Endothelial cell of umbilical vein (primary cell): ENCODE data around the gene DEPDC1B. TPM values are rescaled to one million over a fixed set of nuclear protein-coding genes. Genes with fewer than 3 reads are reported as not detected.

Experiments
- BruUV-seq: library from RNA; stranded (reverse); fragments of 400-500 nt; replicated peaks from 2 replicates; lab custom pipeline; 2021; lab: Mats Ljungman, UMichigan
- CTCF ChIA-PET: fragments of 300-600, 350-600 bp; sonication (Branson Sonifier 250); formaldehyde crosslinking; loops from one replicate; lab custom pipeline; 2021; ENCODE audit warnings: antibody characterized with exemption, inconsistent platforms; lab: Charles Lee
- POLR2A ChIA-PET: fragments of 300-600, 350-600 bp; sonication (Branson Sonifier 250); formaldehyde crosslinking; loops from one replicate; lab custom pipeline; 2021; ENCODE audit warnings: antibody characterized with exemption, inconsistent platforms; lab: Charles Lee
- DNase-seq: peaks from one replicate; pipeline ENCODE4 v3.0.0-alpha.2; 2011; ENCODE audit warnings: low read depth, low spot score
- FAIRE-seq: peaks from 2 replicates; lab custom pipeline; 2011; peaks lifted over from hg19 to GRCh38; lab: Jason Lieb, UNC
- H2AFZ ChIP-seq: 2 replicates; pipeline ENCODE4 v1.6.0; 2012; ENCODE audit warnings: low read depth, low read length, control low read depth, inconsistent platforms
- H3K27ac ChIP-seq: 2 replicates; pipeline ENCODE4 v1.5.1; 2011; ENCODE audit warnings: low read depth, mild to moderate bottlenecking, control low read depth, low read length, moderate library complexity; ENCODE audit not compliant: insufficient read depth
- H3K27me3 ChIP-seq, 2 experiments: 2 replicates each; pipeline versions ENCODE4 v1.6.0 to v1.6.1; 2011; ENCODE audit warnings: low read length in 2 of 2, mixed read lengths in 1 of 2; ENCODE audit not compliant: control insufficient read depth in 2 of 2, insufficient read depth in 2 of 2
- H3K36me3 ChIP-seq, 2 experiments: 2 replicates in 1 of 2; 3 replicates in 1 of 2; pipeline ENCODE4 v1.5.1; 2011; ENCODE audit warnings: low read length in 2 of 2, mild to moderate bottlenecking in 1 of 2, moderate library complexity in 1 of 2; ENCODE audit not compliant: control insufficient read depth in 2 of 2, insufficient read depth in 2 of 2; ENCODE audit errors: extremely low read depth in 1 of 2
- H3K4me1 ChIP-seq: 3 replicates; pipeline ENCODE4 v1.5.1; 2011; ENCODE audit warnings: mild to moderate bottlenecking, low read length; ENCODE audit not compliant: control insufficient read depth, insufficient read depth; ENCODE audit errors: extremely low read depth
- H3K4me2 ChIP-seq: 2 replicates; pipeline ENCODE4 v1.6.1; 2011; ENCODE audit warnings: low read length, control low read depth, mixed read lengths; ENCODE audit not compliant: insufficient read depth
- H3K4me3 ChIP-seq, 3 experiments: fragments of 200-600 bp in 1 of 3; sonication (generic), shearing (Covaris generic) in 1 of 3; replicated peaks in 1 of 3; 2 replicates each; pipeline ENCODE4 v1.5.1; 2011 to 2016; ENCODE audit warnings: control low read depth in 3 of 3, low read length in 3 of 3, mild to moderate bottlenecking in 2 of 3, inconsistent platforms in 1 of 3, low read depth in 1 of 3, moderate library complexity in 1 of 3; ENCODE audit not compliant: insufficient read depth in 1 of 3
- H3K79me2 ChIP-seq: 2 replicates; pipeline ENCODE4 v1.6.0; 2012; ENCODE audit warnings: low read length, inconsistent platforms; ENCODE audit not compliant: control insufficient read depth, insufficient read depth
- H3K9ac ChIP-seq: replicated peaks from 2 replicates; pipeline ENCODE3; 2011; ENCODE audit warnings: low read length, control low read depth; ENCODE audit not compliant: insufficient read depth; ENCODE audit errors: extremely low read depth
- H3K9me1 ChIP-seq: replicated peaks from 3 replicates; pipeline ENCODE4 v1.6.0; 2011; ENCODE audit warnings: mild to moderate bottlenecking, low read length; ENCODE audit not compliant: control insufficient read depth, insufficient read depth; ENCODE audit errors: extremely low read depth
- H3K9me3 ChIP-seq: replicated peaks from 2 replicates; pipeline ENCODE4 v1.5.1; 2012; ENCODE audit warnings: low read length, inconsistent platforms; ENCODE audit not compliant: control insufficient read depth, insufficient read depth
- H4K20me1 ChIP-seq: replicated peaks from 2 replicates; pipeline ENCODE3; 2011; ENCODE audit warnings: mild to moderate bottlenecking, low read length; ENCODE audit not compliant: control insufficient read depth, insufficient read depth; ENCODE audit errors: extremely low read depth
- CTCF ChIP-seq, 2 donors: IDR thresholded peaks; 1 replicate in 1 of 2; 2 replicates in 1 of 2; pipeline ENCODE4 v1.5.1; 2011; ENCODE audit warnings: low read length in 2 of 2, mild to moderate bottlenecking in 2 of 2, moderate library complexity in 2 of 2, control low read depth in 1 of 2, inconsistent platforms in 1 of 2, low read depth in 1 of 2; ENCODE audit not compliant: insufficient read depth in 1 of 2; ENCODE audit errors: extremely low read depth in 1 of 2
- EZH2 ChIP-seq: IDR thresholded peaks from 2 replicates; pipeline ENCODE4 v1.6.1; 2012; ENCODE audit warnings: borderline replicate concordance, low read depth, mild to moderate bottlenecking, moderate library complexity, low read length, inconsistent platforms; ENCODE audit not compliant: severe bottlenecking
- FOS ChIP-seq: IDR thresholded peaks from 2 replicates; pipeline ENCODE4 v1.6.1; 2011; ENCODE audit warnings: mild to moderate bottlenecking, low read length, moderate library complexity, borderline replicate concordance; ENCODE audit not compliant: insufficient read depth
- GATA2 ChIP-seq: IDR thresholded peaks from 2 replicates; pipeline ENCODE4 v1.7.0; 2011; ENCODE audit warnings: low read depth, mild to moderate bottlenecking, moderate library complexity, mixed read lengths, low read length; ENCODE audit not compliant: insufficient read length, insufficient read depth
- JUN ChIP-seq: IDR thresholded peaks from 2 replicates; pipeline ENCODE4 v1.6.1; 2011; ENCODE audit warnings: borderline replicate concordance, low read depth; ENCODE audit not compliant: insufficient read length, insufficient read depth
- MYC ChIP-seq: IDR thresholded peaks from one replicate; pipeline ENCODE4 v1.6.1; 2011; ENCODE audit warnings: mild to moderate bottlenecking, low read depth, low read length
- POLR2A ChIP-seq: IDR thresholded peaks from 2 replicates; pipeline ENCODE4 v1.6.1; 2012; ENCODE audit warnings: low read depth, mild to moderate bottlenecking, control low read depth, low read length
- POLR2AphosphoS5 ChIP-seq: IDR thresholded peaks from 2 replicates; pipeline ENCODE4 v1.6.1; 2012; ENCODE audit warnings: low read depth, mild to moderate bottlenecking, control low read depth, low read length, moderate library complexity; ENCODE audit not compliant: insufficient read depth
- dilution Hi-C: fragments of 300-500 bp; cut with MboI; formaldehyde crosslinking; loops from one replicate; pipeline ENCODE4 v1.15.0; 2019; ENCODE audit warnings: low sequenced_read_pairs; ENCODE audit not compliant: extremely low pct_ligation_motif_present
- intact Hi-C: fragments of 100-400 bp; cut with micrococcal nuclease; formaldehyde crosslinking; loops from one replicate; pipeline ENCODE4 v1.10.0; 2022
- polyA plus RNA-seq, 4 experiments: library from polyadenylated mRNA; depleted of rRNA in 3 of 4; stranded (reverse) in 3 of 4; unstranded in 1 of 4; fragments of >200 nt; gene quantifications; 2 replicates each; pipeline versions ENCODE4 v1.2.1 to v1.2.3, GENCODE V29; 2011 to 2012; ENCODE audit warnings: missing spikeins in 1 of 4
- total RNA-seq: library from RNA; stranded (reverse); gene quantifications from 2 replicates; pipeline ENCODE4 v1.2.3, GENCODE V29; 2021
- TF ChIP-seq, protein P1 (sequence below): IDR thresholded peaks from 2 replicates; pipeline ENCODE4 v1.6.1; 2011; ENCODE audit not compliant: insufficient read depth, insufficient read length

The DEPDC1B gene
- total and polyA plus RNA-seq, 2 donors (not counting 3 experiments of a cell fraction or from before 2014, with no cell fraction given): 6.7 to 18.7 TPM

DNA sequence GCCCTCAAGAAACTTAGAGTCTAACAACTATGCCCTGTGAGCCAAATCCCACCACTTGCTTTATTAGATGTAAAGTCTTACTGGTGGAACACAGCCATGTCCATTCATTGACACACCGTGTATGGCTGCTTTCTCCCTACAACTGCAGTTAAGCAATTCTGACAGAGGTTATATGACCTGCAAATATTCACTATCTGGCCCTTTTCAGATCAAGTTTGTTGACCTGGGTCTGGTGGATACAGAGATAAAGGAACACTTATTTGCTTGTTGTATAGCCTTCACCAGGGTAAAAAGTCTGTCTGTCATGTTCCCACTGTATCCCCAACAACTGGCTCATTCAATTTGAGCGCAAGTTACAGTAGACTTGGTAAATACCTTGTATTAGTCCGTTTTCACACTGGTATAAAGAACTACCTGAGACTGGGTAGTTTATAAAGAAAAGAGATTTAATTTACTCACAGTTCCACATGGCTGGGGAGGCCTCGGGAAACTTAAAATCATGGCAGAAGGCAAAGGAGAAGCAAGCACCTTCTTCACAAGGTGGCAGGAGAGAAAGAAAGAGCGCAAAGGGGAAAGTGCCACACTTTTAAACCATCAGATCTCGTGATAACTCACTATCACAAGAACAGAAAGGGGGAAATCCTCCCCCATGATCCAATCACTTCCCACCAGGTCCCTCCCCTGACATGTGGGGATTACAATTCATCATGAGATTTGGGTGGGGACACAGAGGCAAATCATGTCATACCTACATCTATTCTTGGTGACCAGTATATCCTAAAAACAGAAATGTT is 27.9 kb downstream of the DEPDC1B start:
- CTCF ChIA-PET: no interaction called here

More for the DNA sequence above, 27.9 kb downstream of the DEPDC1B start:
- no peak for FAIRE-seq
- no peaks in the 10 kb centered on the region for H3K27me3 ChIP-seq
- H3K4me1 ChIP-seq: no peaks in the 10 kb centered on the region
- H2AFZ ChIP-seq: no peak overlapping the region
- H3K27ac ChIP-seq: no peak overlapping the region
- H3K4me2 ChIP-seq: no peak overlapping the region
- POLR2A ChIA-PET: no interaction called here
- H3K36me3 ChIP-seq: no peaks in the 10 kb centered on the region
- H4K20me1 ChIP-seq: no peaks in the 10 kb centered on the region
- no peak overlapping the region for H3K4me3 ChIP-seq
- H3K9me1 ChIP-seq: no peaks in the 10 kb centered on the region
- intact Hi-C loops: loop anchor here (2.0 kb wide), 1 partner anchor 1263 kb away; no protein-coding TSS in a partner anchor
- TF ChIP-seq, protein P1, sequence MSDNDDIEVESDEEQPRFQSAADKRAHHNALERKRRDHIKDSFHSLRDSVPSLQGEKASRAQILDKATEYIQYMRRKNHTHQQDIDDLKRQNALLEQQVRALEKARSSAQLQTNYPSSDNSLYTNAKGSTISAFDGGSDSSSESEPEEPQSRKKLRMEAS: no peak
- TF ChIP-seq FOS: no peak
- TF ChIP-seq POLR2AphosphoS5: no peak
- no peak for TF ChIP-seq MYC
- no peak for TF ChIP-seq POLR2A
- TF ChIP-seq GATA2: no peak
- no peak for TF ChIP-seq JUN
- no peak for TF ChIP-seq CTCF (IDR thresholded peaks at IDR 0.05; ENCODE audit: extremely low read depth in 1 of 2, insufficient read depth in 1 of 2, low read depth in 1 of 2, low read length in 2 of 2)
- no peak for TF ChIP-seq EZH2
- H3K9ac ChIP-seq: no peak overlapping the region
- dilution Hi-C loops: no loop called here
- peaks cover 44% of the 10 kb centered on the region for H3K79me2 ChIP-seq
- H3K9me3 ChIP-seq: no peaks in the 10 kb centered on the region
- no TSS peak for BruUV-seq
- DNase-seq: no peak
